Measurements from ENCODE around the gene GALNT16.

GALNT16 gene

GRCh38 chr14:69313176-69313575, 53.2 kb downstream of the GALNT16 start:
- H3K27ac ChIP-seq: no peak overlapping the region
- DNase-seq (ENCODE audit: low read depth, low spot score): no peak

DNA sequence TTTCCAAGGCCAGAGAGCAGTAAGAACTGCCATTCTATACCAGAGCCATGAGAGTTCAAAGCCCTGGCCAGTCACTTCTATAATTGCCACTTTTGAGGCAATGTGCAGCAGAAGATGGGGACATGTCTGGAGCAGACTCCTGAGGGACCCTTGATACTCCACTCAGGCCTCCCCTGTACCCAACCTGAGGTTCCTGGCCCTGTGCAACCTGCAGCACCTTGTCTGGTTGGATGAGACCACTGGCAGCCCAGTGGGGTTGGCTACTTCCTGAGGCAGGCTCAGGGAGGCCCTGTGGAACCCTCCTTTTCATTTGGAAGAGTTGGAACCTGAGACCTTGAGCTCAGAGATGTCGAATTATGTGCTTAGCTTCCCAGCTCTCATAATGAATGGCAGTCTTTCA, 54.4 kb downstream of the GALNT16 start:
- no peak overlapping the region for H3K27ac ChIP-seq
- DNase-seq (ENCODE audit: low read depth, low spot score): no peak

GRCh38 chr14:69315301-69315700, 55.3 kb downstream of the GALNT16 start:
- DNase-seq (ENCODE audit: low read depth, low spot score): no peak

GRCh38 chr14:69316449-69317101, 56.6 kb downstream of the GALNT16 start:
- no peak overlapping the region for H3K27ac ChIP-seq
- DNase-seq (ENCODE audit: low read depth, low spot score): no peak

More at GRCh38 chr14:69315301-69315700, 55.3 kb downstream of the GALNT16 start:
- no peak overlapping the region for H3K27ac ChIP-seq

- no peak overlapping the region for H3K27ac ChIP-seq
- DNase-seq (ENCODE audit: low read depth, low spot score): peak; percentile 26
Measured at GRCh38 chr14:69317102-69317755, 57.3 kb downstream of the GALNT16 start.

DNA sequence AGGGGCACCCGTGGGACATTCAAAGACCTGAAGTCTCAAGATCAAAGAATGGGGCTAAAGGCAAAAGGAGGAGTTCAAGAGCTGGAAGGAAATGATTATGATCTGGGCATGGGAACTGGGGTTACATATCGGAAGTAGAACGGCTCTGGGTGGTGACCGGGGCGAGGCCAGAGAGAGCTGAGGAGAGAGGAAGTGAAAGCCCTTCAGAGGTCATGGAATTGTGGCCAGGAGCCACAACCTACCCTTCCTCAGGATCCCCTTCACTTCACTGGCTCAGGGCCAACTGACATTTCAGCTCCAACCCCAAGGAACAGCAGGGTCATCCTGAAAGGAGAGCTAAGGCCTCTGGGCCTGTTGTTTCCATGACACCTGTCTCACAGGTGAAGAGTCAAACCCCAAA, 57.8 kb downstream of the GALNT16 start:
- H3K27ac ChIP-seq: no peak overlapping the region

GRCh38 chr14:69318241-69318640, 58.3 kb downstream of the GALNT16 start:
- no peak overlapping the region for H3K27ac ChIP-seq
- DNase-seq (ENCODE audit: low read depth, low spot score): no peak

More for the DNA sequence above, 57.8 kb downstream of the GALNT16 start:
- DNase-seq (ENCODE audit: low read depth, low spot score): no peak

DNA sequence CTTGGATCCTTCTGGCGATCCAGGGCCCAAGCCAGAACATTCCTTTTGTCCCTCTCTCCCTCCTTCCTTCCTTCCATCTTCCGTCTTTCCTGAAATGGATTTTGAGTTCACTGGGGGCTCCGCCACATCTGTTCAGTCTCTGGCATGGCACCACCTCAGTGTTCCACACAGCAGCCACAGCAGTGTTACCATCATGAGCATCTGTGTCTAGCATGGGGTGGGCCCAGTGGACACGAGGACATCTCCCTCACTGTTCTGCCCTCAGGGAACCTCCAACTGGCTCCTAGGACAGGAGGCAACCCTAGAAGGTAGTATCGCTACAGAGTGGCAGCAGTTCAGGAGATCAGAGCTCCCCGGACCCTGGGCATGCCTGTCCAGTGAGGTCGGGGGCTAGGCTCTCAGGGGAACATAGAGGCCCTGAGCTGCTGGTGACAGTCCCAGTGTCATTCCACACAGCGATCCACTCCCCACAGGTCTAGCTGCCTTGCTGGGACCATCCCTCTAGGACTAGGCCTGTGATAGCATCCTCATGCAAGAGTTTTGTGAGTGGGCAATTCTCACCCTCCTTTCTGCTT, 59.0 kb downstream of the GALNT16 start:
- no peak for DNase-seq (ENCODE audit: low read depth, low spot score)
- H3K27ac ChIP-seq: no peak overlapping the region

- no peak for DNase-seq (ENCODE audit: low read depth, low spot score)
- no peak overlapping the region for H3K27ac ChIP-seq
Measured at GRCh38 chr14:69319911-69320310, 60.0 kb downstream of the GALNT16 start.

DNA sequence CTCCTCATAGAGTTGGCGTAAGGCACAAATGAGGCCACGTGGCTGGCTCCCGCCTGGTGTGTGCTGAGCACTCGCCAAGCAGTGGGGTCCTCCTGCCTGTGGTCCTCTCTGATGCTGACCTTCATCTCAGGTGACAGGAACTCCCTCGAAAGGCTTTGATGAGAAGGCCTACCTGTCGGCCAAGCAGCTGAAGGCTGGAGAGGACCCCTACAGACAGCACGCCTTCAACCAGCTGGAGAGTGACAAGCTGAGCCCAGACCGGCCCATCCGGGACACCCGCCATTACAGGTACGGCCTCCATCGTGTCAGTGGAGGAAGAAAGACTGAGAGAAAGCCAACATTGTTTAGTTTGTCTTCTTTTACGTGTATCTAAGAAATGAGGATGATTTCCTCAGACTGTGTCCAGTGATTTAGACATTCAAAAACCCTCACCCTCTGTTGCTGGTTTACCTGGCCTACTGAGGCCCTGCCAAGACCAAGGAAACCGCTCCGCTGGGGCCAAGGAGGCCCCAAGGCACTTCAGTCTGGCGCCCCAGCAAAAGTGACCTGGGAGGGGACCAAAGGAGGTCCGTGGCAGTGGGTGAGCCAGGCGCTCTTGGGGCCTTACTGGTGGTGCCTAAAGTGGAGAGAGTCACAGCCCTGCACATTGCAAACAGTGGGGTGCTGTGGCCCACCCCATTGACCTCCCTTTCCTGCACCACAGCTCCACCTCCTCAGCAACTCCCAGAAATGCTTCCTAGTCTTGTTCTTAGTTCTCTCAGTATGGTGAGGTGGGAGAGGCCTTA, 60.8 kb downstream of the GALNT16 start:
- H3K27ac ChIP-seq: no peak overlapping the region
- DNase-seq (ENCODE audit: low read depth, low spot score): no peak

DNA sequence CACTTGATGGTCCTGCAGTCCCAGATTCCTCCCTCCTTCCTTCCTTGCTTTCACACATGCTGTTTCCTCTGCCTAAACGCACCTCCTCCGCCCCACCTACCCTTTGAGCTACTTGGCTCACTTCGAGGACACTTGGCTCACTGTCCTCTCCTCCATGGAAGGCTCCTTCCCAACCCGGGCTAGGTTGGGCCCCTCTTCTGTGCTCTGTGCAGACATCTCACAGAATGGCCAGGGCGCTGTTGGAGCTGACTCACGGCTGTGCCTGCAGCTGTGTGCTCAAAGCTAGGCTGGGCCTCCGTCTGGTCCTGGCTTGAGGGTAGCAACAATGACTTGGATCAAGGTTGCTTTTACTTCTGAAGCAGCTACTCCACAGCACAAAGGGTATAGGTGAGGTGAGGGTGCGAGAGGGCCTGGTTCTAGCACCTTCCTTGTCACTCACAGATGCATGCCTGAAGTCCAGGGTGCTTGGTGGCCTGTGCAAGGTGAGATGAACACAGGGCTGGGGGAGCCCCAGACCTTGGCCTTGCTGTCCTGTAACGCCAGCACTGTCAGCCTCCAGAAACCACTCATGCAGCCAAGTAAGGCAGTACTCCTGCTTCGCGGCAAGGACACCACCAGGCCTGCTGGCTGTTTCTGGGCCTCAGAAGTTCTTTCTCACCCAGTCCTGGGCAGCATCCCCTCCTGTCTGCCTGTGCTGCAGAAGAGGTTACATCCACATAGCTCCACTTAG, 61.8 kb downstream of the GALNT16 start:
- no peak for DNase-seq (ENCODE audit: low read depth, low spot score)
- H3K27ac ChIP-seq: no peak overlapping the region

- no peak overlapping the region for H3K27ac ChIP-seq
Measured at GRCh38 chr14:69323266-69323998, 63.5 kb downstream of the GALNT16 start.

GRCh38 chr14:69323999-69324282, 64.0 kb downstream of the GALNT16 start:
- no peak for DNase-seq (ENCODE audit: low read depth, low spot score)
- no peak overlapping the region for H3K27ac ChIP-seq

More at GRCh38 chr14:69323266-69323998, 63.5 kb downstream of the GALNT16 start:
- no peak for DNase-seq (ENCODE audit: low read depth, low spot score)

DNA sequence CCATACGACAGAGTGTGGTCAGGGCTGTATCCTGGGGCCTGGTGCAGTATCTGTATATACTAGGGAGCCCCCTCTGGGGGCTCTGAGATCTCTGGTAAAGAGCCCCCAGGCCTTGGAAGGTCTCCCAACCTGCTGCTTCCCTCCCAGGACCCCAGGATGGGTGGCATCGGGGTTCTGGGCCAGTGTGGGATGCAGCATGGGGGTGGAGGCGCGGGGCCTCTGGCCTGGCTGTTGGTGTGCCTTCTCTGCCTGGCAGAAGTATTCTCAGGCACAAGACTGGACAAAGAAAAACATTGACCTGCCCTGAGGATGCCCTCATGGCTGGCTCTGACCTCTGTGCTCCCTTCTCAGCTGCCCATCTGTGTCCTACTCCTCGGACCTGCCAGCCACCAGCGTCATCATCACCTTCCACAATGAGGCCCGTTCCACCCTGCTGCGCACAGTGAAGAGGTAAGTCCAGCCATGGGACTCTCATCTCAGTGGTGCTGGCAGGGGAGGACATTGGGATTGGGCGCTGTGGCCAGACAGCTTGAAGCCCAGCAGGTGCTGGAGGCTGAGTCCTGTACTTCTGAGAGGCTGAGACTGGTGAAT, 64.5 kb downstream of the GALNT16 start:
- no peak overlapping the region for H3K27ac ChIP-seq
- no peak for DNase-seq (ENCODE audit: low read depth, low spot score)

DNA sequence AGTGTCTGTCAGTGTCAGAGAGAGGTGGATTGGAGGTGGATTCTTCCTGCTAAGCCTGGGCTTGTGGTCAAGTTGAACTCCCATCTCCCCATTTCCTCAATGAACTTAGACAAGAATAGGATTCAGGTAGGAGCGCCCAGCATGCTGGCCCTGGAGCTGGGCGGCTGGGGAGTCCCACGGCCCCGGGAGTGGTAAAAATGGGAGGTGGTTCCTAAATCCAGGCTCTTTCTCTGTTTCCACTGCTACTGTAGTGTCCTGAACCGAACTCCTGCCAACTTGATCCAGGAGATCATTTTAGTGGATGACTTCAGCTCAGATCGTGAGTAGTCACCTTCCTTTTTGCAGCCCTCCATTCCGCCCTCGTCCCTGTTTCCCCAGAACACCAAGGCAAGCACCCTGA, 65.1 kb downstream of the GALNT16 start:
- DNase-seq (ENCODE audit: low read depth, low spot score): no peak

DNA sequence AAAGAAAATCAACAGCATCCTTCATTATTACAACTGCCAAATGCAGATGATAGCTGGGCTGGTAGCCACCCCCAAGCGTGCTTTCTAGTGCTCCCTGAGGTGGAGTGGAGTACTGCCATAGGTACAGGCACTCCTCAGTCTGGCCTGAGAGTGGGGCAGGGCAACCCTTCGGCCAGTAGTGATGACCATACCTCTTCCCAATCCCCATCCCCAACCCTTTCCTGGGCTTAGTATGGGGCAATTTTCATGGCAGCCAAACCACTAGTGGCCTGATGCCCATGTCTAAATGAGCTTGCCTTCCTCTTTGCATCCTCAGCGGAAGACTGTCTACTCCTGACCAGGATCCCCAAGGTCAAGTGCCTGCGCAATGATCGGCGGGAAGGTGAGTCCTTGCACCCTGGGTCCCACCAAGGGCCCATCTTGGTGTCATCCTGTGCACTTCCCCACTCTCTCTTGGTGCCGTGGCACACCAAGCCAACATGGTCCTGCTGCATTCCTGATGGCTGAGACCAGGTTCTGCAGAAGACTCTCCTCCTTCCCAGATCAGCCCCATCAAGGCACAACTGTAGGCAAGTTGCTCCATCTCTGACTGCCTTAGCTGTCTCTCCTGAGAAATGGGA, 65.8 kb downstream of the GALNT16 start:
- DNase-seq (ENCODE audit: low read depth, low spot score): no peak
- H3K27ac ChIP-seq: no peak overlapping the region

More for the DNA sequence above, 65.1 kb downstream of the GALNT16 start:
- H3K27ac ChIP-seq: no peak overlapping the region

DNA sequence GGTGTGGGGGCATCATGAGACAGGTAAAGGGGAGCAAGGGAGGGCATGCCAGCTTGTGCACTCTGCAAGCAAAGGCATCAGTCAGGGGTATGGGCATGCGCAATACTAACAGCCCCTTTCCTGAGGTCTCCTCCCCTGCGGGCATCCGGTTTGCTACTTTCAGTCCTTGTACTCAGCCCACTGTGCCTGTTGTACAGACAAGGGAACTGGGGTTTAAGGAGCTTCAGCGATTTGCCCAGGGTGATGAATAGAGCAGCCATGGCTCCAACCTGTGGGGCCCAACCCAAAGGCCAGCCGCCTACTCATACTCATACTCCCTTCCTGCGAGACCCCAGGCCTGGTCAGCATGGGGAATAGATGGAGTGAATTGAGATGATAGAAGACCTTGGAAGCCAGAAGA, 66.7 kb downstream of the GALNT16 start:
- no peak for DNase-seq (ENCODE audit: low read depth, low spot score)
- no peak overlapping the region for H3K27ac ChIP-seq

GRCh38 chr14:69327507-69327906, 67.5 kb downstream of the GALNT16 start:
- DNase-seq (ENCODE audit: low read depth, low spot score): no peak
- no peak overlapping the region for H3K27ac ChIP-seq

- no peak for DNase-seq (ENCODE audit: low read depth, low spot score)
- H3K27ac ChIP-seq: no peak overlapping the region
Measured at GRCh38 chr14:69328317-69328716, 68.4 kb downstream of the GALNT16 start.

All from epithelial cell of prostate (primary cell).